ENCODE results near the gene AQP2. TPM values are rescaled to one million over a fixed set of nuclear protein-coding genes. Genes with fewer than 3 reads are reported as not detected.

The AQP2 gene
- total RNA-seq, 1 donor from 2014 or later: 0.24 TPM

DNA sequence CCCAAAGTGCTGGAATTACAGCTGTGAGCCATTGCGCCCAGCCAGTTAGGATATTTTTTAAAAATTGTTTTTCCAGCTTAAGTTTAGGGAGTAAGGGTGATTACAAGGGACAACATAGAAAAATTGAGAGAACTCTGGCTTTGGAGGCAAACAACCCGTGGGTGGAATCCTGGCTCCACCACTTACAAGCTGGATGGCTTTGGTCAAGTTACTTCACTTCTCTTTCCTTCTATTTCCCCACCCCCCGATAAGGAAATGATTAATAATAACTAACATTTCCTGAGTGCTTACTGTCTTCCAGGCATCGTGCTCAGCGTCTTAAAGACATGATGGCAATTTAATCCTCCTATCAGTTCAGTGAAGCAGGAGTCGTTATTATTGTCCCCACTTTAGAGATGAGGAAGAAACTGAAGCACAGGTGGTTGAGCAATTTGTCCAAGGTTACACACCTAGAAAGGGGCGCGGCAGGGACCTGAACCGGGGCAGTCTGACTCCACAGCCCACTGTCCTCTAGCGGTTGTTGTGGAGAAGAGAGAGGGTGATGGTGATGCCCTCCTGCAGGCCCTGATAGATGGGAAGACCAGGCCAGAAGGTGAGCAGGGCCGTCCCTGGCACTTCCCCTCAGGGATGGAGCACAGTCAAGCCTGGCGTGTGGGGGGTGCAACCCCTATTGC, 30.2 kb upstream of the AQP2 start:
- no peak for DNase-seq (ENCODE audit: low spot score)

DNA sequence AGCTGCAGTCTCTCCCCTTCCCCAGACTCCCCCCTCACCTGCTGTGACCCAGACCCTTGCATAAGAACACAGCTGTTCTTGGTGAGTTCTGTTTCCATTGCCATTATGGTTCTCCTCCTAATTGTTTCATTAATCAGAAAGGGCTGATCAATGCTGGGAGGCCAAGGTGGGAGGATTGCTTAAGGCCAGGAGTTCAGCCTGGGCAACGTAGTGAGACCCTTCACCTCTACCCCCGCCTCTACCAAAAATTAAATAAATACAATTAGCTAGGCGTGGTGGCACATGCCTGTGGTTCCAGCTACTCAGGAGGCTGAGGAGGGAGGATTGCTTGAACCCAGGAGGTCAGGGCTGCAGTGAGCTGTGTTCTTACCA, 29.6 kb upstream of the AQP2 start:
- no peak for DNase-seq (ENCODE audit: low spot score)

DNA sequence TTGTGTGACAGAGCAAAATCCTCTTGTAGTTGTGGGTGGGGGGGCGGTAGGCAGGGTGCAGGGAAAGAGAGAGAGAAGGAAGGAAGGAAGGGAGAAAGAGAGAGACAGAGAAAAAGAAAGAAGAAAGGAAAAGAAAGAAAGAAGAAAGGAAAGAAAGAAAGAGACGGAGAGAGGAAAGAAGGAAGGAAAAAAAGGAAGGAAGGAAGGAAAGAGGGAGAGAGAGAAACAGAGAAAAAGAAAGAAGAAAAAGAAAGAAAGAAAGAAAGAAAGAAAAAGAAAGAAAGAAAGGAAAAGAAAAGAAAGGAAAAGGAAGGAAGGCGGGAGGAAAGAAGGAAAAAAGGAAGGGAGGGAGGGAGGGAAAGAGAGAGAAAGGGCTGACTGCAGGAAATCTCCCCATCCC, 29.2 kb upstream of the AQP2 start:
- DNase-seq (ENCODE audit: low spot score): no peak

DNA sequence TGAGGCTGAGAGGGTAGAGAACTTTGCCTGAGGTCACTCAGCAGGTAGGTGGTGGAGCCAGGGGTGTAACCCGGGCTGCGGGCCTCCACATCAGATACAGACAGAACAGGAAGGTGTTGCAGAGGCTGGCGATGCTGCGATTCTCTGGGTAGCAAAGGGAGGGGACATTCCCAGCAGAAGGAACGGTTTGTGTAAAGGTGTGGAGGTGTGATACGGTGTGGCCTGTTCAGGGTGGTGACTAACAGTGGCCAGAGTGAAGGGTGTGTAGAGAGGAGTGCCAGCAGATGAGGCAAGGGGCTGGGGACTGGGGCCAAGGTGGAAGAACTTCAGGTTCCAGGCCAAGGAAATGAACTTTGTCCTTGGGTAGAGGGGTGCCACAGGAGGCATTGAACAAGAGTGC, 28.6 kb upstream of the AQP2 start:
- DNase-seq (ENCODE audit: low spot score): no peak

DNA sequence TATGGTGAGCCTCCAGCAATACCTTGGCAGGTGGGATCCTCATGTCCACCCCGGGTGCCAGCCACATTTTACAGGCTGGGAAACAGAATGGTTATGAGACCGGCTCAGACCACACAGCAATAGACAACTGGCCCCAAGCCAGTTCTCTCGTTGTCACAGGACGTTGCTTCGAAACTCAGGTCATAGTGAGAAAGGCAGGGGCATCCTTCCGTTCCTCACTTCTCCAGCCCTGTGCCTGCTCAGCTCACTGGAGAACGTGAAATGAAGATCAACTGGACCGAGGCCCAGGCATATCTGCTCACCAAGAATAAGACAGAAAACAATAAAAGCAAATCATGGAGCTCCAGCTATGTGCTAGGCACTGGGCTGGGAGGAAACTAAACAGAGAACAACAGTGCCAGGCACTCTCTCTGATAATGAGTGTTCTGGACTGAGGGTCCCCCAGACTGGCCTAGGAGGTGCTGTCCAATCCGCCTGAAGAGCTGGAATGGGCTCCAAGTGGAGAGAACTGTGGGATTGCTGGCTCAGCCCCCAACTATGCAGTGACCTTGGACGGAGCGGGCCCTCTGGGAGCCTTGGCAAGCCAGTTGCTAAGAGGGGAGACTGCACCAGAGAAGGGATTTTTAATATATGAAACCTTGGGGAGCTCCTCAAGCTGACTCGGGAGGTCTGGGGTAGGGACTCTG, 28.0 kb upstream of the AQP2 start:
- DNase-seq (ENCODE audit: low spot score): no peak

DNA sequence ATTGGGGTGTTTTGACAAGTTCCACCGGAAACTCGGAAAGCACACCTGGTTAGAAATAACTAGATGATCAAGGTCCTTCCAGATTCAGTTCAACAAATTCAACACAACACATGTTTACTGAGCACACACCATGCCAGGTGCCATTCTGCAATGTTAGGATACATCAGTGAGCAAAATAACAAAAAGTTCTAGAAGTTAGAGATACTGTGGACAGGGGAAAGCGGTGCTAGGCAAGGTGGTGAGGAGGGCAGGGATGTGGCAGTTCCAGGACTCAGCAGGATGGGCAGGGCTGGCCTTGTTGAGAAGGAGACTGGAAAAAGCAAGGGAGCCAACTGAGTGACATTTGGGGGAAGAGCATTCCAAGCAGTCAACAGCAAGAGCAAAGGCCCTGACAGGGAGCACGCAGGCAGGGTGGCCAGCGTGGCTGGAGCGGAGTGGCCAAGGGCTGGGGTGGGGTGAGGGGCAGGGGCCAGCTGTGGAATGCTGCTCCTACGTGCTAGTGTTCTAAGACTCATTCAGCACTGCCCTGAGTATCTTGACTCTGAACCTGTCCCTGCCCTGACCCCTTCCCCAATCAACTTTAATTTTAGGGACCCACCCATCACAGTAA, 27.4 kb upstream of the AQP2 start:
- no peak for DNase-seq (ENCODE audit: low spot score)

DNA sequence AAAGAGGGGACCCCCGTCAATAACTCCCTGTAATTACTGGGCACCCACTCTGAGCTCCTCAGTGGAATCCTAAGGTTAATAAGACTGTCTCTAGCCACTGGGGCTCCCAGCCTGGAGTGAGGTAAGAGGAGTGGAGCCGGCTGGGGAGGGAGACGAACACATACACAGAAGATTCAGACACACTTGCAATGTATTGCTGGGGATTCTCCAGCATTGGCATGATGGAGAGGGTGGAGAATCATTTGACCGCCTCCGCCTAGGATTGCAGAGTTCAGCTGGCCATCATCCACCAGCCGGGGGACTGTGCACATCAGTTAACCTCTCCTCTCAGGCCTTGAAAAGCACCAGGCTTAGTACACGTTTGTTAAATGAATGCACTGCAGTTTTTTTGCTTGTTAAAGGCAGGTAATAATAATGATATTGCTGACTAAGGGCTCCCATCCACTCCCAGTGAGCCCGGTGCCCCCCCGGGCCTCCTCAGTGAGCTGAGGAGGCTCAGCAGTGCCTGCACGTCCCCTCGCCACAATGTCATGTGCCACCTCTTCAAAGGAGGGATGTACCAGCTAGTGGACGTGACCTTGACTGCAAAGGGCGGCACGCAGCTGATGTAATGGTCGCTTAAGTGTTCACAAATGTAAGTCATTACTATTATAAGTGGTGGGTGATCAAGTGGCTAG, 26.5 kb upstream of the AQP2 start:
- peak; percentile 41 for DNase-seq (ENCODE audit: low spot score)

DNA sequence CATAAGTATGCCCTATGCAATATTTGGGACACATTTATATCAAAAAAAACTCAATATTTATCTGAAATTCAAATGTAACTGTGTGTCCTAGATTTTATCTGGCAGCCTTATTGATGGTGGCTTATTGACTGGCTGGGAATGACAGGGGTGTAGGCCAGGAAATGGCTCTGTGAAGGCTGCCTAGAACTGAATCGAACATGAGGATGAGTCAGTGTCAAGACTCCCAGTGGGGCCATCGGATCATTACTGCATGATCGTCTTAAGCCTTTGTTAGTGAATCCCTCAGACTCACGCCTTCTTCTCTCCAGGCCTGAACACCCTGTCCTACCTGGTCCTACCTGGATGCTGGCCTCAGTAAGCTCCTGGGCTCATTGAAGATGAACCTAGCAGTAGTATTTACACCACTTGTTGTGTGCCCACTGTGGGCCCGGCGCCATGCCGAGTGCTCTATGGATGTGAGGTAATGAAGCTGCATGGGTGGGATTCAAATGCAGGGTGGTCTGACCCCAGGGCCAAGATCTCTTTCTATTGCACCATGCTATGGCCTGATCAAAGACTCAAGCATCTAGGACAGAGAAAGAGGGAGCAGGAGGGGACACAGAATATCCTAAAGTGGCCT, 25.8 kb upstream of the AQP2 start:
- no peak for DNase-seq (ENCODE audit: low spot score)

DNA sequence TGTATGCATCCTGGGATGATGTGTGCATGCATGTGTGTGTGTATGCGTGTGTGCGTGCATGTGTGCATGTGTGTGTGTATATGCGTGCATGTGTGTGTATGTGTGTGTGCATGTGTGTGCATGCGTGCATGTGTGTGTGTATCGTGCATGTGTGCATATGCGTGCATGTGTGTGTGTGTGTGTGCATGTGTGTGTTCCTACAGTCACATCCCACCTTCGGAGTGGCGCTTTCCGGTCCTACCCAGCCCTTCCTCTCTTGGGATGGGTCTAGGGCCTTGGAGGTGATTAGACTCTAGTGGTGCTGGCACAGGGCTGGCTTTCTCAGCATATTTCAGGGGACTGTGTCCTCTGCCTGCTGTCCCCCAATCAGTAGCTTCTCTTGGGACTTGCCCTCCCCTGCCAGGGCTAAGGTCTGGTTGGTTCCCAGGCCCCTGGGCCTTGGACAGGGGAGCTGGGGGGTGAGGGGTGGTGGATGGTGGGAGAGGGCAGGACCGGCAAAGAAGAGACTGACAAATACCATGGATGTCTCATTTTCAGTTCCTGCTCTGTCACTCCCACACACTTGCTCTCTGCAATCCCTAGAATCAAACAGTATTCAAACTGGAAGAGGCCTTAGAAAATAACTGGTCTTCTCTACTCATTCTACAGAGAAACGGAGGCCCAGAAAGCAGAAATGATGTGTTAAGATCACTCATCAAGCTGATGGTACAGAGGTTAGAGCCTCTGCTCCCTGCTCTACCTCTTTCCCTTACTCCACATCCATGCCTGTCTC, 24.9 kb upstream of the AQP2 start:
- DNase-seq (ENCODE audit: low spot score): no peak

DNA sequence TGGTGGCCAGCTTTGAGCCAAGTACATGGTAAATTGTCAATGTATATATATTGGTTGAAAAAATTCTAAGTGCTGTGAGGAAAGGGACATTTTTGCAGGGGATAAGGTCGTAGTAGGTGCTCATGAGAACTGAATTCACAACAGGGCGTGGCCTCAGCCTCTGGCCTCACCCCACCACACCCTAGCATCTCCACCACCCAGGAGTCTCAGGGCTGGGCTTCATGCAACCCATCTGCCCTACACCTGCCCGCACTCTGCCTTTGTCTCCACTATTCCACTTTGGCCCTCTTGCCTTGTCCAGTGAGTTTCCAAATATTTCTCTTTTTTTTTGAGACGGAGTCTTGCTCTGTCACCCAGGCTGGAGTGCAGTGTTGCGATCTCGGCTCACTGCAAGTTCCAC, 22.1 kb upstream of the AQP2 start:
- no peak for DNase-seq (ENCODE audit: low spot score)

DNA sequence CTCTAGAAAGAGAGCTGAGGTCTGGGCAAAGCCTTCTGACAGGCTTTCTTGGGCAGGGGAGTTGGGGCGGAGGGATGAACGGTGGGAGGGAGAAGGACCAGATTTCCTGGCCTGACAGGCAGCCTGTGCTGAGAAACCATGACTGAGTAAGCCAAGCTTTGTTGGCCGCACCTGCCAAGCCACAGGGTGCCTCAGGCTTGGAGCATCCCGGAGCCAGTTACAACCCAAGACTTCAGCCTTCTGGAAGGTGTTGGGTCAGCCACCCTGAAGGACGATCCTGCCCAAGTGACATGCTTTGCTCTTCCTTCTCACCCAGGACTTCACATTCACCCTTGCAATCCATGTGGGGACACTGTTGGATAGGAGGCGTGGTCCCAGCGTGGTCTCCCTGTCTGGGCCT, 21.0 kb upstream of the AQP2 start:
- no peak for DNase-seq (ENCODE audit: low spot score)

DNA sequence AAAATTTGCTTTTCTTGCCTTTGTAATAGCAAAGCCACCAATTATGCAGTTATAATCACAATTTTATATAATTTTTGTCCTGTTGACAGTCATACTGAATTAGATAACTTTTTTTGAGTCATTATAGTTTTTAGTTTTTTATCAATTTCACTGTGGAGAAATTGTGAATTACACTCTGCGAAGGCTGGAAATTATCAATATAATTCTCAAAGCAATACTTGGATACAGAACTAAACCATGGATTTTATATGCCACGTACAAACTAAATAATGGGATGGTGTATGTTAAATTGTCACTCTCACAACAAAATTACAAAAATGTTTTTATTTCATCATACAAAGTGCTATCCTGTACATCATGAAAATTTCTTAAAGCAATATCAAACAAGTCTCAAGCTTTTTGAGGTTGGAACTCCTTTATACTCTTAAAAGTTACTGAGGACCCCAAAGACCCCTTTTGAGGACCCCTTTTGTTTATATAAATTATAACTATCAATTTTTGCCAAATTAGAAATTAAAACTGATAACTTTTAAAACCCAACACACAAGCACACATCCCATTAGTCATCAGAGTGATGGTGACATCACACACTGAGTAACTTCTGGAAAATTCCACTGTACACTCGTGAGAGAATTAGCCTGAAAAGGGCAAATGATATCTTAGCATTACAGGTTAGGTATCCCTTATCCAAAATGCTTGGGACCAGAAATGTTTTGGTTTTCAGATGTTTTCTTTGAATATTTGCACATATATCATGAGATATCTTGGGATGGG, 19.8 kb upstream of the AQP2 start:
- DNase-seq (ENCODE audit: low spot score): no peak

DNA sequence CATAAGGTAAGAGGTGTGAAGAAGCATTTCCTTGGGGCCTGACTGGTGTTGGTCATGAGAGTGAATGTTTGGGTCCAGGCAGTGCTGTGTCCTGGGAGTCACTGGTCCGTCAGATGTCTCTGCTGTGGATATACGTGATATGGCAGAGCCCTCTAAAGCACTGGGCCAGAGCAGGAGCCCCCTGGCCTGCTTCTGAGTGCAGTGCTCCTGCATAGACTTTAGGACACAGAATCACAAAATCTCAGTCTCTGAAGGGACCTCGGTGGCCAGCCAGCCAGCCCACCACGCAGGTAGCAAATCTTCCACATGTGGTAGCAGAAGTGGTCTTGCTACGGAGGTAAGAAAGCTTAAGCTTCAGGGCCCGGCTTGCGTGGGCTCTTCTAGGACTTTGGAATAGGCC, 18.5 kb upstream of the AQP2 start:
- DNase-seq (ENCODE audit: low spot score): no peak

DNA sequence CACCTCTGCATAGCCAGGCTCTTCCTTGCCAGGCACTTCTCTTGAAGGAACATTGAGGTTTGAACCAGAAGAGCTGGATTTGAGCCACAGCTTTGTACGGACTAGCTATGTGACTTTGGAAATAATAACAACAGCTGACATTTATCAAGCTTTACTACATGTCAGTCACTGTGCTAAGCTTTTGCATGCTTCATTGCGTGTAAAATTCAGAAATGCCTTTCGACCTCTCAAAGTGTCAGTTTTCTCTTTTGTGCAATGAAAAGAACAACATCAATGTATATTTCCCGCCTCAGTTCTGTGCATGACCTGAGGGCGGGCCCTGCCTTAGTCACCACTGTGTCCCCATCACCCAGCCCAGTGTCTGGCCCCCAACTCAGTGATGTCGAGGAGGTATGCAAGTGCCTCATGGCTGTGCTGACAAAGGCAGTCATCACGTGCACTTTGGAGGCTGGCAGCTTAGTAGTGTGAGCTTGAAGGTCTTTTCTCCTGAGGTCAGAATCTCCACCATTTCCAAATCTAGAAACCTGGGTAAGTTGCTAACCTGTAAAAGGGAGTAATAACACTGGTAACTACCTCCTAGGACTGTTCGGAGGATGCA, 17.9 kb upstream of the AQP2 start:
- DNase-seq (ENCODE audit: low spot score): no peak

DNA sequence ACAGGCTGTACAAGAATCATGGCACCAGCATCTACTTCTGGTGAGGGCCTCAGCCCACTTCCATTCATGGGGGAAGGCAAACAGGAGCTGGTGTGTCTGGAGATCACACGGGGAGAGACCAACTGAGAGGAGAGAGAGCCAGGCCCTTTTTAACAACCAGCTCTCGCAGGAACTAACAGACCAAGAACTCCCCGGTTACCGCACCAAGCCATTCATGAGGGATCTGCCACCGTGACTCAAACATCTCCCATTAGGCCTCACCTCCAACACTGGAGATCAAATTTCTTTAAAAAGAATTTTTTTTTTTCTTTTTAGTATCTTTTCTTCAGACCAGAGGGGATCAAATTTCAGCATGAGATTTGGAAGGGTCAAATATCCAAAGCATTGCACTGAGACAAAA, 16.7 kb upstream of the AQP2 start:
- DNase-seq (ENCODE audit: low spot score): peak; percentile 56

DNA sequence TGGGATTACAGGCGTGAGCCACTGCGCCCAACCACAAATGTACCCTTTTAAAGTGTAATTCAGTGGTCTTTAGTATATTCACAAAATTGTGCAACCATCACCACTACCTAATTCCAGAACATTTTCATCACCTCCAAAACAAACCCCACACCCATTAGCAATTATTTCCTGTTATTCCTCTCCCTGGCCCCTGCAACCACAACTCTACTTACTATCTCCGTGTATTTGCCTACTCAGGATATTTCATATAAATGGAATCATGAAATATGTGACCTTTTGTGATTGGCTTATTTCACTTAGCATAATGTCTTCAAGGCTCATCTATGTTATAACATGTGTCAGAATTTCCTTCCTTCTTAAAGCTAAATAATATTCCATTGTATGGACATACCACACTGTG, 16.0 kb upstream of the AQP2 start:
- DNase-seq (ENCODE audit: low spot score): no peak

DNA sequence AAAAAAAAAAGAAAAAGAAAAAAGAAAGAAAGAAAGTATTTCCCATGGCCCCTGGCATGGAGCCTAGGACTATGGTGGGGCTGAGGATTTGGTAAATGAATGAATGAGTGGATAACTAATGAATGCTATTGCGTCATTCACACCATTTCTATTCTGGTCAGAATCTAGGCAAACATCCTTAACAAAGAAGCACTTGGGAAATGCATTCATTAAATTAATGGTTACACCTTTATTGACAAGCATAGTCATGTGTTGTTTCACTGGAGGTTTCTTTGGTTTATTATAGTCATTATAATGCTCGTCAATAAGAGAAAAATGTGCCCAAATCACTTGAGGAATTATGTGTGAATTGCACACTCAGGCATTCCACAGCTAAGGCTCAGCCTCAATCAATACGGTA, 13.6 kb upstream of the AQP2 start:
- DNase-seq (ENCODE audit: low spot score): no peak

DNA sequence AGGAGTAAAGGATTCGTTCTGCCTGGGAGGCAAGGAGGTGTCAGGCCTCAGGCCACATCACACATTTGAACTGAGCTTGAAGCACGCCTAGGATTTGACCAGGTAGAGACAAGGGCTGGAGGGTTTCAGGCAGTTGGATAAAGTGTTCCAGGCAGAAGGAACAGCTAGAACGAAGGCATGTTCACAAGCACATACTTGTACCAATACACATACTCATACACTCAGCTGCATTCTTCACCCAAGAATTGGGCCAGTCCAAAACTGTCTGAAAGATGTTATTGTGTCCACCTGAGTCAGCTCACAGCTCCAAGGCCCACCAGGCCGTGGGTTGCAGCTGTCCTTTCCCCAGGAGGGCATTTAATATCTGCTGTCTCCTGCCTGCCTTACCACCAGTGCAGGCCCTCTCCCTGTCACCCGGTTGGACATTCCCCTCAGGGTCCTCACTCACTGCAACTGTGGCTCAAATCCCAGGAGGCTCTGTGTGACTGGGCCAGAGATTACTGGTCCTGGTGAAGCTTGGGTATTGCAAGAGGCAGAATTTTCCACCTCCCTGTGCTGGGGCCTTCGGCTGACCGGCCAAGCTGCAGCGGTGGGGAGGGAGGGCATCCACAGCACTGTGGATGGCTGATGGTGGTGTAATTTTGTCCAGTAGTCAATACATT, 12.8 kb upstream of the AQP2 start:
- peak; percentile 35 for DNase-seq (ENCODE audit: low spot score)

DNA sequence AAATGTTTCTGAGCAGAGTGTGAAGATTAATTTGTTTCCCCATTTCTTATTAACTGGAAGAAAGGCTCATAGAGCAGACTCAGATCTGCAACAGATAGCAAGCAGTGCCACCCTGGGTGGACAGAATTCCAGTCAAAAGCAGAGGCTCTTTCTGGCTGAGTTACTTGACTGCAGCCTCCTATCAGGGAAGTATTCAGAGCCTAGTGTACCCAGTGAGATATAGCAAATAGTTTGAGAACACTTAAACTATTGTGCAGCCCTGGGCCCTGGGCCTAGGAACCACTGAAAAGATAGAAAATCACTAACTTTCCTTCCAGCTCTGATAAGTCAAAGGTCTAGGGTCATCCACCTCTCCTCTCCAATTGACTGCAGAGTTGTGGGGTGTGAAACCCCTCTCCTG, 11.2 kb upstream of the AQP2 start:
- DNase-seq (ENCODE audit: low spot score): peak; percentile 42

DNA sequence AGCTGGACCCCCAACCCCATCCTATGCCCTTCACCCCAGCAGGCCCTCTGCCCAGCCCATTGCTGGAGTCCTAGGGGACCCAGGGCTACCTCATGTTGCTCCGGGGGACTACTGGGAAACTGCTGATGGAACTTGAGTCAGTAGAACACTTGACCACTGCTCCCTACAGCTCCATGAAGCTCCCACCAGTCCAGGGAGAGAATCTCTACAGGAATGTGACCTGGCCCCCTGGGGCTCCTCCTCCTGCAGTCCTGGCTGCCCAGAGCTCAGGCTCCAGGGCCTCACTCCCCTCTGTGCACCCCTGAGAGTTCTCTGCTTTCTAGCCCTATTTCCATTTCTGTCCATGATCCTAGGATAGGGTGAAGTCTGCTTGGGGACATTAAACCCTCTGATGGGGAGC, 10.8 kb upstream of the AQP2 start:
- DNase-seq (ENCODE audit: low spot score): no peak

Measured in umbilical cord (tissue), 2 donors.